Measurements from ENCODE around the gene TRAM2.

TRAM2 gene

GRCh38 chr6:52531396-52531795, 45.5 kb downstream of the TRAM2 start:
- Mint-ChIP-seq H3K27ac (peak overlapping the region in 1 of 3 experiments; percentile 13), H3K4me1 (peaks cover 6% of the 10 kb centered on the region), H3K9me3 (no peaks in the 10 kb centered on the region), H3K36me3 (ENCODE audit: low read depth) (peaks cover 23% of the 10 kb centered on the region), H3K27me3 (ENCODE audit: low read depth) (no peaks in the 10 kb centered on the region), H3K4me3 (no peak overlapping the region)
- TF ChIP-seq CTCF (IDR thresholded peaks at IDR 0.05; ENCODE audit: unreplicated experiment in 3 of 3) = no peak

- no peak for TF ChIP-seq CTCF (IDR thresholded peaks at IDR 0.05; ENCODE audit: unreplicated experiment in 3 of 3)
- Mint-ChIP-seq H3K36me3 (ENCODE audit: low read depth) (peaks cover 23% of the 10 kb centered on the region), H3K9me3 (no peaks in the 10 kb centered on the region), H3K4me1 (peaks cover 6% of the 10 kb centered on the region), H3K27ac (no peak overlapping the region), H3K27me3 (ENCODE audit: low read depth) (no peaks in the 10 kb centered on the region), H3K4me3 (no peak overlapping the region)
Observed at GRCh38 chr6:52530351-52530750, 46.5 kb downstream of the TRAM2 start.

- no peak for TF ChIP-seq CTCF (IDR thresholded peaks at IDR 0.05; ENCODE audit: unreplicated experiment in 3 of 3)
- no peaks in the 10 kb centered on the region for H3K27me3 Mint-ChIP-seq (ENCODE audit: low read depth)
- no peak overlapping the region for H3K4me3 Mint-ChIP-seq
- no peak overlapping the region for H3K27ac Mint-ChIP-seq
- peaks cover 10% of the 10 kb centered on the region for H3K4me1 Mint-ChIP-seq
- H3K36me3 Mint-ChIP-seq (ENCODE audit: low read depth) = peaks cover 14% of the 10 kb centered on the region
- no peaks in the 10 kb centered on the region for H3K9me3 Mint-ChIP-seq
Observed at GRCh38 chr6:52529311-52529710, 47.5 kb downstream of the TRAM2 start.

- Mint-ChIP-seq H3K4me1 (peaks cover 26% of the 10 kb centered on the region), H3K36me3 (ENCODE audit: low read depth) (peaks cover 4% of the 10 kb centered on the region), H3K9me3 (no peaks in the 10 kb centered on the region), H3K27ac (no peak overlapping the region), H3K27me3 (ENCODE audit: low read depth) (no peaks in the 10 kb centered on the region), H3K4me3 (no peak overlapping the region)
- no peak for TF ChIP-seq CTCF (IDR thresholded peaks at IDR 0.05; ENCODE audit: unreplicated experiment in 3 of 3)
Observed at GRCh38 chr6:52527436-52527835, 49.4 kb downstream of the TRAM2 start.

- no peak for TF ChIP-seq CTCF (IDR thresholded peaks at IDR 0.05; ENCODE audit: unreplicated experiment in 3 of 3)
- Mint-ChIP-seq H3K27me3 (ENCODE audit: low read depth) (no peaks in the 10 kb centered on the region), H3K27ac (no peak overlapping the region), H3K4me1 (peaks cover 33% of the 10 kb centered on the region), H3K9me3 (no peaks in the 10 kb centered on the region), H3K4me3 (no peak overlapping the region), H3K36me3 (ENCODE audit: low read depth) (peaks cover 4% of the 10 kb centered on the region)
Observed at GRCh38 chr6:52526634-52527033, 50.2 kb downstream of the TRAM2 start.

- no peaks in the 10 kb centered on the region for H3K27me3 Mint-ChIP-seq (ENCODE audit: low read depth)
- no peak overlapping the region for H3K27ac Mint-ChIP-seq
- H3K9me3 Mint-ChIP-seq = no peaks in the 10 kb centered on the region
- no peak overlapping the region for H3K4me3 Mint-ChIP-seq
- H3K4me1 Mint-ChIP-seq = peaks cover 39% of the 10 kb centered on the region
- H3K36me3 Mint-ChIP-seq (ENCODE audit: low read depth) = peaks cover 2% of the 10 kb centered on the region
- no peak for TF ChIP-seq CTCF (IDR thresholded peaks at IDR 0.05; ENCODE audit: unreplicated experiment in 3 of 3)
Observed at GRCh38 chr6:52524918-52525317, 51.9 kb downstream of the TRAM2 start.
